HG03060 (cell line): Measurements from ENCODE around the gene ZNF451.
"Not testable (repeated sequence)": the region's sequence is repeated elsewhere in the genome, so short reads cannot be mapped to it uniquely, and the experiment has no call there.

Experiments used
- ATAC-seq: cut with Tn5 transposase; IDR thresholded peaks from one replicate; pipeline ENCODE4 v1.9.1; 2021; ENCODE audit warnings: low read depth, moderate number of reproducible peaks; ENCODE audit not compliant: unreplicated experiment

ZNF451 gene

GRCh38 chr6:57091375-57091774 is 1.4 kb downstream of the ZNF451 start:
- not testable (repeated sequence) for ATAC-seq

GRCh38 chr6:57094689-57095088 is 4.7 kb downstream of the ZNF451 start:
- ATAC-seq = no peak

- no peak for ATAC-seq
Observed at GRCh38 chr6:57097596-57097995, 7.6 kb downstream of the ZNF451 start.

DNA sequence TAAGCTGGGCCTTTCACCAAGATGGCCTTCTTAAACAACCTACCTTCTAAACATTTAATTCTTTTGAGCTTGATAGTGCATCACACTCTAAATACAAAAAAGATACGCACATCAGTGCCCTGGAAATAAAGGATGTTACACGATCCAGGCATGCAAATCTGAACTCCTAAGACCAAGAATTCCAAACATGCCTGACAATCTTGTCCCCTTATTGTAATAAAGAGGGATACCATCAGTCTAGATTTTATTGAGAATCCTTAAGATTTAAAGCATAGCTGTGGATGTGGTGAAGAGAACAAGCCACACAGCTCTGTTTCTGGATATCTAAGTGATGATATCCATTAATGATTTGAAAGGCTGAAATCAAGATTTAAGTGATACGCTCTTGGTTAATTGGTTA is 13.0 kb downstream of the ZNF451 start:
- ATAC-seq = no peak

DNA sequence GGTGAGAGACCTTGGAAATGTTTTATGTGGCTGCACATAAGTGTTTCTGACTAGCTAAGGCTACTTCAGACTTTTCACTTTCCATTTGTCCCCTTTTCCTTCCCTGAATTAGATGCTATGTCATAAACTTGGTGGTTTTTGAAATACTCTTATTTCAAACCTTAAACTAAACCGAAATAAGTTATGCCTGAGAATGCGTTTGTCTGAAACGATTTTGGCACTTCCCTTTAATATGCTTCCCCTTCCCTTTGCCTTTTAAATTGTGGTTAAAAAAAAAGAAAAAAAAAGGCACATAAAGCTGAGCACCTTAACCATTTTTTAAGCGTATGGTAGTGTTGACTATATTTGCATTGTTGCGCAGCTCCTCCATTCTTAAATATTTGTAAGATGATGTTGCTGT is 14.3 kb downstream of the ZNF451 start:
- ATAC-seq = no peak

DNA sequence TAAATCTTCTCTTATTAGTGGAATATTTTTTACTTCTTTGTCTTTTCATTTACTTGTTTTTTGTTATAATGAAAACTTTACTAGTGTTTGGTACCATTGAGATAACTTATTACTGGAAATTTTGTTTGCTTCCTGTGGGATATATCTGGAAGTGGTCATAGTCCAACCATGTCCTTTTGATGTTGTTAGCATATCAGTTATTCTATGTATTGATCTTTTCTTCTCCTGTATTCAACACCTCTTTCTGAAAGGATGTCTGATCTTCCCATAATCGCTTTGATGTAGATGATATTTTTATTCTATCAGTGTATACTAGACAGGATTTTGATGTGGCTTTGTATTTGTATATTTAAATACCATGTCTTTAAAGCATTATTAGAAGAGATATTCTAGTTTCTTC is 17.0 kb downstream of the ZNF451 start:
- ATAC-seq = no peak

- peak; percentile 77 for ATAC-seq
Observed at GRCh38 chr6:57108691-57109090, 18.7 kb downstream of the ZNF451 start.

DNA sequence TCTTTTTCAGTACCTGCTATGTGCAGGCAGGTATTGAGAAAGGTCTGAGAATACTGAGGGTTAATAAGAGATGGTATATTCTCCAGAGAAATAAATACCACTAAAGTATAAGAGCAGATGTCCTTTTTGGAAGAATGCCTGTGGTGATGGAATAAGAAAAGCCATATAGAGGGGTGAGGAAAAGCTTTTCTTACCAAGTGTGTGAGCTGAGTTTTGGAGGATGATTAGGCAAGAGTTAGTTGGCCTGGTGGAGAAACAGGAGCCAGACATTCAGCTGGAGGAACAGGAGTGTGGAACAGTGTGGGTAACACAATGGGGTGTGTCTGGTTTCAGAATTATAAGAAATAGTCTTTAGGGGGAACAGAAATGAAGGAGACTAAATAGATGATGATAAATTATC is 19.9 kb downstream of the ZNF451 start:
- no peak for ATAC-seq

DNA sequence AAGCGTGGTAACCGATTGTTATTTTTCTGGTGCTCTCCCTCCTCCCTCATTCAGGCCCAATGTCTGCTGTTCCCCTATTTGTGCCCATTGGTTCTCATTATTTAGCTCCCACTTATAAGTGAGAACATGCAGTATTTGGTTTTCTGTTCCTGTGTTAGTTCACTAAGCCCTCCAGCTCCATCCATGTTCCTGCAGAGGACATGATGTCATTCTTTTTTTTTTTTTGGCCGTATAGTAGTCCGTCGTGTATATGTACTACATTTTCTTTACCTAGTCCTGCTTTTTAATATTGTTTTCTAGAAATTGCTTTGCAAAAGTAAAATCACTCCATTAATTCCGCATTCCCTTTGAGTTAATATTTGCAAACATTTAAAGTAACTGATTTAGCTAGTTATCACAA is 23.1 kb downstream of the ZNF451 start:
- ATAC-seq = no peak

DNA sequence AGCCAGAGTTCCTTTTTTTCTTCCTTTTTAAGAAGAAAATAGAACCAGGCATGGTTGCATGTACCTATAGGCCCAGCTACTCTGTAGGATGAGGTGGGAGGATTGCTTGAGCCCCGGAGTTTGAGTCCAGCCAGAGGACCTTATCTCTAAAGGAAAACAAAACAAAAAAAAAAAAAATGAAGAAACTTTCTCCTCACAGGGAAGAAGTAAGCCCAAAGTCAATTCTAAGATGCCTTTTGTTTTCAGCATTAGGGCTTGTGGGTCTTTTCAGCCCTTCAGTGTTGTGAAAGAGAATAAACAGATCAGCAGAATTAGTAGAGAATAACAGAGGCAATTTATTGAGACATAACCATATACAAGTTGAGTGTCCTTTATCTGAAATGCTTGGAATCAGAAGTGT is 26.8 kb downstream of the ZNF451 start:
- ATAC-seq = no peak

DNA sequence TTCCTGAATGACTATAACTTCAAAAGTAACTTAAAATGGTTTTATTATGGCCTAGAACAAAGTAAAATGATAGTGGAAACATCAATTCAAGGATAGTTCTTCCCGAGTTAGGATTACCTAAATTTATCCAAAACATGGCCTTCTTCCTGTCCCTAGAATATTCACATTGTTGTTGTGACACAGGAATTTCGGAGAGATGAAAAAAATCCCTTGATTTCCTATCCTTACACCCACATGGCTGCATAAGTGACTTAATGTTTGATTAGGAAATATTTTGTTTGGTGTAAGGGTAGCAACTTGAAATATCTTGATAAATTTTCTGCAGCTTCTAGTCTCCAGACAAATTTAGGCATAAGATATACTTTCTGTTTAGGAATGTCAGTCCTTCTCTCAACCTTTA is 27.8 kb downstream of the ZNF451 start:
- no peak for ATAC-seq

DNA sequence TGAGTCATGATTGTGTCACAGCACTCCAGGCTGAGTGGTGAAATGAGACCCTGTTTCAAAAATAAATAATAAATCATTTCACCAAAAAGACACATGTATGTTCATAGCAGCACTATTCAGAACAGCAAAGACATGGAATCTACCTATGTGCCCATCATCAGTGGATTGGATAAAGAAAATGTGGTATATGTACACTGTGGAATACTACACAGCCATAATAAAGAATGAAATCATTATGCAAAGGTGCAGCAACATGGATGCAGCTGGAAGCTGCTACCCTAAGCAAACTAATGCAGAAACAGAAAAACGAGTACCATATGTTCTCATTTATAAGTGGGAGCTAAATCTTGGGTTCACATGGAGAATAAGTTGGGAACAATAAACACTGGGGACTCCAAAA is 33.1 kb downstream of the ZNF451 start:
- no peak for ATAC-seq

- ATAC-seq = no peak
Observed at GRCh38 chr6:57127763-57128162, 37.8 kb downstream of the ZNF451 start.

GRCh38 chr6:57130661-57131177 is 40.7 kb downstream of the ZNF451 start:
- ATAC-seq = no peak

DNA sequence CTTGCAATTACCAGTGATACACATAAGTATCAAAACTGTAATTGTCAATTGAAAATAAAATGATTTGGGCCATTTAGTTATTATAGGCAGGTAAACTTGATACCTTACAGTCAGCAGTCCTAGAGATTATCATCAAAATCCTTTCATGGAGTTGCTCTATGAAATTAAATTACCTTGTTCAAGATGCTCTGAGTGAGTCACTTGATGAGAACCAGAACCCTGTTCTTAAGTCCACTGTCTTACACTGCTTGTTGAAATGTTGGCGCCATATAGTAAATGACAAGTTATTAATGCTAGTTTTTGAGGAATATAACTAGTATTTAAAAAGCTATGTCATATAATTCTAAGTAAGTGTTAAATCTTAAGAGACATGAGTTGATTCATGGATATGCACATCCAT is 45.0 kb downstream of the ZNF451 start:
- ATAC-seq = no peak

- no peak for ATAC-seq
Observed at GRCh38 chr6:57135885-57136284, 45.9 kb downstream of the ZNF451 start.

DNA sequence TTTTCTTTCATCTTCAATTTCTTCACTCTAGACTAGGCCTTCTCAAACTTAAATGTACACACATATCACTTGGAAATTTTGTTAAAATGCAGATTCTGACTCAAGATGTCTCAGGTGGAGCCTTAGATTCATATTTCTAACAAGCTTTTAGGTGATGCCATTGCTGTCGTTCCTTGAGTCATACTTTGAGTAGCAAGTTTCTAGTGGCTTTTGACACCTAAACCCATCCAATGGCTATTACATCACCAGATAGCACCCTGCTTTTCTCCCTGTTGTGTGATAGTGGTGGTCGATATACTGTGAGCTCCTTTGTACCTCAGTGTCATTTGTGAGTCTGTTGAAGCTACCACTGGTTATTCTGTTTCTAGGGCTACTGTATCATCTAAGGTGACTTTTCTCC is 47.4 kb downstream of the ZNF451 start:
- ATAC-seq = no peak

DNA sequence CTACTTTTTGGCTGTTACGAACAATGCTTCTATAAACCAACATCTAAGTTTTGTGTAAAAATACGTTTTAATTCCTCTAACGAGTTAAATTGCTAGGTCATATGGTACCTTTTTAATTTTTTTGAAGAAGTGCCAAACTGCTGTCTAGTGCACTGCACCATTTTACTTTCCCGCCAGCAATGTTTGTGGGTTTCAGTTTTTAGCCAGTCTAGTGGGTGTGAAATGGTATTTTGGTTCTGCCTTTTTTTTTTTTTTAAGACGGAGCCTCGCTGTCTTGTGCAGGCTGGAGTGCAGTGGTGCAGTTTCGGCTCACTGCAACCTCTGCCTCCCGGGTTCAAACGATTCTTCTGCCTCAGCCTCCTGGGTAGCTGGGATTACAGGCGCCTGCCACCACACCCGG is 48.0 kb downstream of the ZNF451 start:
- no peak for ATAC-seq

GRCh38 chr6:57141451-57142177 is 51.6 kb downstream of the ZNF451 start:
- no peak for ATAC-seq

DNA sequence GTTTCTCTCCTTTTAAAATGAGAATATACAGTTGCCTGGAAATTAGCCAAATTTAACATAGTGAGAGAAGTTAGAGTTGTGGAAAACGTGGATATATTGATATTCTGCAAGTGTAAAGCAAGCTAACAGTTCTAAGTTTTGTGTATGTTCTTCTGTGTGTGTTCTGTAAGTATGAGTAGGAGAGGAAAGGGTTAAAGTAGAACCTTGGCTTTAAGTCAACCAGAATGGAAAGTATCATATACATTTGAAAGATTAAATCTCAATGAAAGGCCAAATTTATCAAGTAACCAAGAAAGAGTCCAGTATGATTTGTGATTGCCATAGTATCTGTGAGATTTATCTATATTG is 52.2 kb downstream of the ZNF451 start:
- no peak for ATAC-seq

DNA sequence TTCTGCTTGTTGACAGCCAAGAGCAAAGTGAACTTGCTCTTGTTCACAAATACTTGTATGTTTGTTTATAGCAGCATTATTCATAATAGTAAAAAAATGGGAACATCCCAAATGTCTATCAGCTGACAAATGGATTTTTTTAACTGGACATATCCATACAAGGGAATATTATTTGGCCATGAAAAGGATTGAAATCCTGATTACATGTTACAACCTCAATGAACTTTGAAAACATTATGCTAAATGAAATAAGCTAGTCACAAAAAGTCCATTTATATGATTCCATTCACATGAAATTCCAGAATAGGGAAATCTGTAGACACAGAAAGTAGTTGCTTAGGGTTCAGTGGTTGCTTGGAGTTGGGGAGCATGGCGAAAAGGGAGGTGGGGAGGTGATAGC is 53.7 kb downstream of the ZNF451 start:
- no peak for ATAC-seq

DNA sequence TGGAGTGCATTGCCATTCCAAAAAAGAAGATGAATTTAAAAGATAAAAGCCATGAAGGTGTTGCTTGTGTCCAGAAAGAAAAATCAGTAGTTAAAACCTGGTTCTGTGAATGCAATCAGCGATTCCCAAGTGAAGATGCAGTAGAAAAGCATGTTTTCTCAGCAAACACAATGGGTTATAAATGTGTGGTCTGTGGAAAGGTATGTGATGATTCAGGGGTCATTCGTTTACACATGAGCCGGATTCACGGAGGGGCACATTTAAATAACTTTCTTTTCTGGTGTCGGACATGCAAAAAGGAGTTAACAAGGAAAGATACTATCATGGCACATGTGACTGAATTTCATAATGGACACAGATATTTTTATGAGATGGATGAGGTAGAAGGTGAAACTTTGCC is 57.4 kb downstream of the ZNF451 start:
- no peak for ATAC-seq
